ENCODE data around the gene DCC. TPM values are rescaled to one million over a fixed set of nuclear protein-coding genes. Genes with fewer than 3 reads are reported as not detected.

Gene DCC
- polyA plus RNA-seq, 1 of the 3 experiments (the other 2 are of a cell fraction) = 0.20 TPM

DNA sequence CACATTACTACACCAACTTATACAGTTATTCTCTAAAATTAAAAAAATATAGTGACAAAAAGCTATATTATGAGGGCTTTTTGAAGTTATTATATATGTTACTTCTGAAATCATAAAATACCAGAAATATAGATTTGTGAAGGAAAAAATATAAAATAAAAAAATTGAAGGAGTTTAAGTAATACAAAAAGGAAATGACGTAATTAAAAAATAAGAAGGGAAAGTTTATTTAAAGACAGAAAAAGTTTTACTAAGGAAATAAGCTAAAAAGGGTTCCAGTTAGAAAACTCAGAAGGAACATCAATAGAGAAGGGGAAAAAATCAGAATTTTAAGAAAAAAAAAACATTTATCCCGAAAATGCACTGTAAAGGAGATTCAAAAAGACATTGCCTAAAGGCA is 1187.4 kb downstream of the DCC start:
- POLR2A ChIA-PET = no interaction called here
- H3K4me3 ChIP-seq (ENCODE audit: low read depth in 2 of 2, low read length in 1 of 2) = no peak overlapping the region
- TF ChIP-seq SMC3 (IDR thresholded peaks at IDR 0.05; ENCODE audit: low read depth, low read length) (no peak), GATA2 (CRISPR knock-in tag; IDR thresholded peaks at IDR 0.05) (no peak), ELF1 (IDR thresholded peaks at IDR 0.05) (no peak), RAD21 (IDR thresholded peaks at IDR 0.05; ENCODE audit: low read length) (no peak), MXI1 (IDR thresholded peaks at IDR 0.05; ENCODE audit: low read depth, low read length) (no peak), EZH2phosphoT487 (IDR thresholded peaks at IDR 0.05; ENCODE audit: borderline replicate concordance, low read depth) (no peak), MEF2A (IDR thresholded peaks at IDR 0.05; ENCODE audit: borderline replicate concordance, low read depth) (no peak)
- TF ChIP-seq, protein P1, sequence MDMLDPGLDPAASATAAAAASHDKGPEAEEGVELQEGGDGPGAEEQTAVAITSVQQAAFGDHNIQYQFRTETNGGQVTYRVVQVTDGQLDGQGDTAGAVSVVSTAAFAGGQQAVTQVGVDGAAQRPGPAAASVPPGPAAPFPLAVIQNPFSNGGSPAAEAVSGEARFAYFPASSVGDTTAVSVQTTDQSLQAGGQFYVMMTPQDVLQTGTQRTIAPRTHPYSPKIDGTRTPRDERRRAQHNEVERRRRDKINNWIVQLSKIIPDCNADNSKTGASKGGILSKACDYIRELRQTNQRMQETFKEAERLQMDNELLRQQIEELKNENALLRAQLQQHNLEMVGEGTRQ (IDR thresholded peaks at IDR 0.05; ENCODE audit: borderline replicate concordance, low read depth, low read length) = no peak
- TF ChIP-seq, protein P2, sequence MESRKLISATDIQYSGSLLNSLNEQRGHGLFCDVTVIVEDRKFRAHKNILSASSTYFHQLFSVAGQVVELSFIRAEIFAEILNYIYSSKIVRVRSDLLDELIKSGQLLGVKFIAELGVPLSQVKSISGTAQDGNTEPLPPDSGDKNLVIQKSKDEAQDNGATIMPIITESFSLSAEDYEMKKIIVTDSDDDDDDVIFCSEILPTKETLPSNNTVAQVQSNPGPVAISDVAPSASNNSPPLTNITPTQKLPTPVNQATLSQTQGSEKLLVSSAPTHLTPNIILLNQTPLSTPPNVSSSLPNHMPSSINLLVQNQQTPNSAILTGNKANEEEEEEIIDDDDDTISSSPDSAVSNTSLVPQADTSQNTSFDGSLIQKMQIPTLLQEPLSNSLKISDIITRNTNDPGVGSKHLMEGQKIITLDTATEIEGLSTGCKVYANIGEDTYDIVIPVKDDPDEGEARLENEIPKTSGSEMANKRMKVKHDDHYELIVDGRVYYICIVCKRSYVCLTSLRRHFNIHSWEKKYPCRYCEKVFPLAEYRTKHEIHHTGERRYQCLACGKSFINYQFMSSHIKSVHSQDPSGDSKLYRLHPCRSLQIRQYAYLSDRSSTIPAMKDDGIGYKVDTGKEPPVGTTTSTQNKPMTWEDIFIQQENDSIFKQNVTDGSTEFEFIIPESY (IDR thresholded peaks at IDR 0.05; ENCODE audit: borderline replicate concordance, low read depth) = no peak
- TF ChIP-seq, protein P3, sequence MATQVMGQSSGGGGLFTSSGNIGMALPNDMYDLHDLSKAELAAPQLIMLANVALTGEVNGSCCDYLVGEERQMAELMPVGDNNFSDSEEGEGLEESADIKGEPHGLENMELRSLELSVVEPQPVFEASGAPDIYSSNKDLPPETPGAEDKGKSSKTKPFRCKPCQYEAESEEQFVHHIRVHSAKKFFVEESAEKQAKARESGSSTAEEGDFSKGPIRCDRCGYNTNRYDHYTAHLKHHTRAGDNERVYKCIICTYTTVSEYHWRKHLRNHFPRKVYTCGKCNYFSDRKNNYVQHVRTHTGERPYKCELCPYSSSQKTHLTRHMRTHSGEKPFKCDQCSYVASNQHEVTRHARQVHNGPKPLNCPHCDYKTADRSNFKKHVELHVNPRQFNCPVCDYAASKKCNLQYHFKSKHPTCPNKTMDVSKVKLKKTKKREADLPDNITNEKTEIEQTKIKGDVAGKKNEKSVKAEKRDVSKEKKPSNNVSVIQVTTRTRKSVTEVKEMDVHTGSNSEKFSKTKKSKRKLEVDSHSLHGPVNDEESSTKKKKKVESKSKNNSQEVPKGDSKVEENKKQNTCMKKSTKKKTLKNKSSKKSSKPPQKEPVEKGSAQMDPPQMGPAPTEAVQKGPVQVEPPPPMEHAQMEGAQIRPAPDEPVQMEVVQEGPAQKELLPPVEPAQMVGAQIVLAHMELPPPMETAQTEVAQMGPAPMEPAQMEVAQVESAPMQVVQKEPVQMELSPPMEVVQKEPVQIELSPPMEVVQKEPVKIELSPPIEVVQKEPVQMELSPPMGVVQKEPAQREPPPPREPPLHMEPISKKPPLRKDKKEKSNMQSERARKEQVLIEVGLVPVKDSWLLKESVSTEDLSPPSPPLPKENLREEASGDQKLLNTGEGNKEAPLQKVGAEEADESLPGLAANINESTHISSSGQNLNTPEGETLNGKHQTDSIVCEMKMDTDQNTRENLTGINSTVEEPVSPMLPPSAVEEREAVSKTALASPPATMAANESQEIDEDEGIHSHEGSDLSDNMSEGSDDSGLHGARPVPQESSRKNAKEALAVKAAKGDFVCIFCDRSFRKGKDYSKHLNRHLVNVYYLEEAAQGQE (IDR thresholded peaks at IDR 0.05; ENCODE audit: low read depth, low read length) = no peak
- TF ChIP-seq, protein P4, sequence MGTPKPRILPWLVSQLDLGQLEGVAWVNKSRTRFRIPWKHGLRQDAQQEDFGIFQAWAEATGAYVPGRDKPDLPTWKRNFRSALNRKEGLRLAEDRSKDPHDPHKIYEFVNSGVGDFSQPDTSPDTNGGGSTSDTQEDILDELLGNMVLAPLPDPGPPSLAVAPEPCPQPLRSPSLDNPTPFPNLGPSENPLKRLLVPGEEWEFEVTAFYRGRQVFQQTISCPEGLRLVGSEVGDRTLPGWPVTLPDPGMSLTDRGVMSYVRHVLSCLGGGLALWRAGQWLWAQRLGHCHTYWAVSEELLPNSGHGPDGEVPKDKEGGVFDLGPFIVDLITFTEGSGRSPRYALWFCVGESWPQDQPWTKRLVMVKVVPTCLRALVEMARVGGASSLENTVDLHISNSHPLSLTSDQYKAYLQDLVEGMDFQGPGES (IDR thresholded peaks at IDR 0.05; ENCODE audit: low read depth, low read length) = no peak
- no peaks in the 10 kb centered on the region for H3K9me2 ChIP-seq
- H3K27ac ChIP-seq (ENCODE audit: low read depth in 2 of 2, low read length in 1 of 2) = no peak overlapping the region
- no peak overlapping the region for H3K9ac ChIP-seq
- H3K9me3 ChIP-seq = no peaks in the 10 kb centered on the region
- H3K79me2 ChIP-seq (ENCODE audit: insufficient read depth) = no peaks in the 10 kb centered on the region
- H2AFZ ChIP-seq (ENCODE audit: low read depth) = no peak overlapping the region
- DNase-seq = no peak
- H4K20me1 ChIP-seq (ENCODE audit: insufficient read depth) = no peaks in the 10 kb centered on the region
- 31% methylated on average over 2 of the region's 2 CpGs for WGBS (ENCODE audit: low lambda C conversion rate)
- H3K4me2 ChIP-seq = no peak overlapping the region
- H3K4me1 ChIP-seq (ENCODE audit: control insufficient read depth in 1 of 2, insufficient read depth in 2 of 2, low read depth in 1 of 2, low read length in 1 of 2) = peaks cover 0 to 5% of the 10 kb centered on the region in 2 experiments; a peak in 2 of 4 replicates
- no peaks in the 10 kb centered on the region for H3F3A ChIP-seq (replicated peaks; ENCODE audit: insufficient read depth)
- H3K36me3 ChIP-seq (replicated peaks in 1 of 2; ENCODE audit: control insufficient read depth in 1 of 2, insufficient read depth in 2 of 2, low read length in 1 of 2) = no peaks in the 10 kb centered on the region
- no peaks in the 10 kb centered on the region for H3K27me3 ChIP-seq (ENCODE audit: insufficient read depth)
- CTCF ChIA-PET = interaction anchor here (0.9 kb wide), 1 partner anchor 95 kb away, joined by 3 read pairs; no protein-coding TSS in a partner anchor
